Vagina (tissue), 2 donors: Measurements from ENCODE around the gene REXO4. TPM values are rescaled to one million over a fixed set of nuclear protein-coding genes. Genes with fewer than 3 reads are reported as not detected.

ENCODE experiments used
- DNase-seq, 2 donors: peaks; one replicate each; pipeline ENCODE4 v3.0.0-alpha.2; 2017; ENCODE audit errors: extremely low spot score in 2 of 2
- H3K27ac ChIP-seq: fragments of 200-600 bp; sonication (generic); one replicate; pipeline ENCODE4 v1.5.1; 2019
- H3K27me3 ChIP-seq: fragments of 200-600 bp; sonication (generic); one replicate; pipeline ENCODE4 v1.5.1; 2019
- H3K36me3 ChIP-seq, 2 donors: fragments of 200-600 bp; sonication (generic); one replicate each; pipeline ENCODE4 v1.5.1; 2017 to 2019
- H3K4me1 ChIP-seq: fragments of 200-600 bp; sonication (generic); one replicate; pipeline ENCODE4 v1.5.1; 2019
- H3K4me3 ChIP-seq, 2 donors: fragments of 200-600 bp; sonication (generic); 1 replicate in 1 of 2; 2 replicates in 1 of 2; pipeline ENCODE4 v1.5.1; 2016 to 2019
- H3K9me3 ChIP-seq: fragments of 200-600 bp; sonication (generic); one replicate; pipeline ENCODE4 v1.5.1; 2019
- POLR2A ChIP-seq, 2 donors: fragments of 450-650 bp; IDR thresholded peaks; one replicate each; pipeline ENCODE4 v1.6.1; 2017; ENCODE audit warnings: antibody characterized with exemption in 2 of 2, mild to moderate bottlenecking in 2 of 2, moderate library complexity in 2 of 2
- POLR2AphosphoS5 ChIP-seq, 2 donors: sonication (generic); formaldehyde crosslinking; IDR thresholded peaks; one replicate each; pipeline ENCODE4 v1.9.0; 2017; ENCODE audit warnings: antibody characterized with exemption in 2 of 2, mild to moderate bottlenecking in 2 of 2, low read depth in 1 of 2; ENCODE audit not compliant: insufficient read depth in 1 of 2
- intact Hi-C: fragments of 100-400 bp; cut with DNase I; formaldehyde crosslinking; loops from one replicate; pipeline ENCODE4 v1.15.1; 2023
- total RNA-seq: library from RNA; depleted of rRNA; stranded (reverse); fragments of >200 nt; gene quantifications from one replicate; pipeline ENCODE4 v1.2.3, GENCODE V29; 2016
- TF ChIP-seq, protein P1 (sequence below), 3 experiments: fragments of 450-650 bp in 2 of 3; fragments of 200-600 bp in 1 of 3; sonication (generic) in 1 of 3; IDR thresholded peaks; one replicate each; pipeline ENCODE4 v1.5.1; 2017 to 2019; ENCODE audit warnings: antibody characterized with exemption in 3 of 3, mild to moderate bottlenecking in 2 of 3, moderate library complexity in 2 of 3

The REXO4 gene
- total RNA-seq, 1 donor from 2014 or later = 17.2 TPM

GRCh38 chr9:133459476-133460404 lies 41.9 kb upstream of the REXO4 start, which contains the start of gene CACFD1:
TSS of gene CACFD1 (plus strand) at chr9:133459978. CDS start at chr9:133460067, 89 bp downstream.
- peak within 1 kb of the TSS; percentile 89 for H3K27ac ChIP-seq
- H3K9me3 ChIP-seq = no peaks in the 10 kb centered on the region
- TF ChIP-seq POLR2A (IDR thresholded peaks at IDR 0.05) = peak in 1 of 2 donors; percentile 59
- TF ChIP-seq POLR2AphosphoS5 (IDR thresholded peaks at IDR 0.05; ENCODE audit: insufficient read depth in 1 of 2, low read depth in 1 of 2) = peak; percentile 38 to 88
- TF ChIP-seq, protein P1, sequence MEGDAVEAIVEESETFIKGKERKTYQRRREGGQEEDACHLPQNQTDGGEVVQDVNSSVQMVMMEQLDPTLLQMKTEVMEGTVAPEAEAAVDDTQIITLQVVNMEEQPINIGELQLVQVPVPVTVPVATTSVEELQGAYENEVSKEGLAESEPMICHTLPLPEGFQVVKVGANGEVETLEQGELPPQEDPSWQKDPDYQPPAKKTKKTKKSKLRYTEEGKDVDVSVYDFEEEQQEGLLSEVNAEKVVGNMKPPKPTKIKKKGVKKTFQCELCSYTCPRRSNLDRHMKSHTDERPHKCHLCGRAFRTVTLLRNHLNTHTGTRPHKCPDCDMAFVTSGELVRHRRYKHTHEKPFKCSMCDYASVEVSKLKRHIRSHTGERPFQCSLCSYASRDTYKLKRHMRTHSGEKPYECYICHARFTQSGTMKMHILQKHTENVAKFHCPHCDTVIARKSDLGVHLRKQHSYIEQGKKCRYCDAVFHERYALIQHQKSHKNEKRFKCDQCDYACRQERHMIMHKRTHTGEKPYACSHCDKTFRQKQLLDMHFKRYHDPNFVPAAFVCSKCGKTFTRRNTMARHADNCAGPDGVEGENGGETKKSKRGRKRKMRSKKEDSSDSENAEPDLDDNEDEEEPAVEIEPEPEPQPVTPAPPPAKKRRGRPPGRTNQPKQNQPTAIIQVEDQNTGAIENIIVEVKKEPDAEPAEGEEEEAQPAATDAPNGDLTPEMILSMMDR (IDR thresholded peaks at IDR 0.05) = no peak
- H3K4me3 ChIP-seq = peak within 1 kb of the TSS; percentile 57 to 81
- H3K4me1 ChIP-seq = peaks cover 18% of the 10 kb centered on the region
- intact Hi-C loops = no loop called here
- peak in 1 of 2 donors; percentile 95 for DNase-seq
- no peaks in the 10 kb centered on the region for H3K36me3 ChIP-seq
- no peaks in the 10 kb centered on the region for H3K27me3 ChIP-seq

- H3K27ac ChIP-seq = peak overlapping the region; percentile 89
- peaks cover 18% of the 10 kb centered on the region for H3K4me1 ChIP-seq
- H3K9me3 ChIP-seq = no peaks in the 10 kb centered on the region
- no peak for TF ChIP-seq POLR2AphosphoS5 (IDR thresholded peaks at IDR 0.05; ENCODE audit: insufficient read depth in 1 of 2, low read depth in 1 of 2)
- TF ChIP-seq, protein P1 (IDR thresholded peaks at IDR 0.05) = no peak
- no peak for TF ChIP-seq POLR2A (IDR thresholded peaks at IDR 0.05)
- H3K4me3 ChIP-seq = peak overlapping the region; percentile 57 to 81
- intact Hi-C loops = no loop called here
- H3K36me3 ChIP-seq = no peaks in the 10 kb centered on the region
- no peak for DNase-seq
- no peaks in the 10 kb centered on the region for H3K27me3 ChIP-seq
These were observed 41.0 kb upstream of the REXO4 start for GRCh38 chr9:133458643-133459312.

DNA sequence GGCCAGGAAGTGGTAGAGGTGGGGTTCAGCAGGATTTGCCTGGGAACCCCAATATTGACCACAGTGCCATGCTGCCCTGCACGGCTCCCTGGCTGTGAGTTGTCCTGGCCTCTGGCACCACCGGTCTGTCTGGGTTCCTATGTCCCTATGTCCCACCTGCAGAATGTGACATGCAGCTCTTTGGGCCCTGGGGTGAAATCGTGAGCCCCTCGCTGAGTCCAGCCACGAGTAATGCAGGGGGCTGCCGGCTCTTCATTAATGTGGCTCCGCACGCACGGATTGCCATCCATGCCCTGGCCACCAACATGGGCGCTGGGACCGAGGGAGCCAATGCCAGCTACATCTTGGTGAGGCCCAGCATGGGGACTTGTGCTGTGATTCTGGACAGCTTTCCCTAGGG lies 39.9 kb upstream of the REXO4 start:
- H3K9me3 ChIP-seq = no peaks in the 10 kb centered on the region
- no peak overlapping the region for H3K27ac ChIP-seq
- no peaks in the 10 kb centered on the region for H3K27me3 ChIP-seq
- H3K36me3 ChIP-seq = no peaks in the 10 kb centered on the region
- intact Hi-C loops = no loop called here
- H3K4me3 ChIP-seq = no peak overlapping the region
- H3K4me1 ChIP-seq = peaks cover 18% of the 10 kb centered on the region
- DNase-seq = no peak
- TF ChIP-seq POLR2AphosphoS5 (IDR thresholded peaks at IDR 0.05; ENCODE audit: insufficient read depth in 1 of 2, low read depth in 1 of 2) (no peak), POLR2A (IDR thresholded peaks at IDR 0.05) (no peak)
- TF ChIP-seq, protein P1 (IDR thresholded peaks at IDR 0.05) = no peak

DNA sequence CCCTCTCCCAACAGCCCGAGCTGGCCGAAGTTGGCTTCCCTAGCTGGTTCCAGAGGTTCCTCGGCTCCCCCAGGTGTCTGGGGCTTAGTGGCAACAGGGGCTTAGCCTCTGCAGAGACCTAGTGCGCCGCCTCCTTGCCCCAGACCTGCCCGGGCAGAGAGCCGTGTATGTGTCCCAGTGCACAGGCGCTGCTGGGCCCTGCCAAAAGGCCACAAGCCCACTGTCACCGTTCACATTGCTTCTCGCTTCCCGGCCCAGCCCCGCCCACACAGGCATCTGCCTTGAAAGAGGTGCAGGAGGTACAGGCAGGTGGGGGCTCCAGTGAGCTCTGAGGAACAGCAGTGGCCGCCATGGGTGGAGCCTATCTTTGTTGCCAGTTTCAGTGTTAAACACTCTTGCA lies 39.4 kb upstream of the REXO4 start:
- TF ChIP-seq POLR2A (IDR thresholded peaks at IDR 0.05) (no peak), POLR2AphosphoS5 (IDR thresholded peaks at IDR 0.05; ENCODE audit: insufficient read depth in 1 of 2, low read depth in 1 of 2) (no peak)
- TF ChIP-seq, protein P1 (IDR thresholded peaks at IDR 0.05) = no peak
- Histone ChIP-seq H3K27ac (no peak overlapping the region), H3K36me3 (no peaks in the 10 kb centered on the region), H3K4me1 (peaks cover 18% of the 10 kb centered on the region), H3K27me3 (no peaks in the 10 kb centered on the region), H3K9me3 (no peaks in the 10 kb centered on the region), H3K4me3 (no peak overlapping the region)
- DNase-seq = no peak
- intact Hi-C loops = no loop called here
